GM19372 (cell line): Measurements from ENCODE around the gene GPRIN3.
"Not testable (repeated sequence)": the region's sequence is repeated elsewhere in the genome, so short reads cannot be mapped to it uniquely, and the experiment has no call there.

Experiments used
- ATAC-seq: cut with Tn5 transposase; IDR thresholded peaks from one replicate; pipeline ENCODE4 v1.9.1; 2021; ENCODE audit warnings: mild to moderate bottlenecking, low read depth, moderate library complexity; ENCODE audit not compliant: unreplicated experiment

Gene GPRIN3

GRCh38 chr4:89263265-89263664 is 44.3 kb downstream of the GPRIN3 start:
- no peak for ATAC-seq

GRCh38 chr4:89259301-89260028 is 48.1 kb downstream of the GPRIN3 start:
- ATAC-seq, result no peak

GRCh38 chr4:89258506-89258905 is 49.1 kb downstream of the GPRIN3 start:
- ATAC-seq, result no peak

- no peak for ATAC-seq
These were observed 50.2 kb downstream of the GPRIN3 start for GRCh38 chr4:89257376-89257775.

DNA sequence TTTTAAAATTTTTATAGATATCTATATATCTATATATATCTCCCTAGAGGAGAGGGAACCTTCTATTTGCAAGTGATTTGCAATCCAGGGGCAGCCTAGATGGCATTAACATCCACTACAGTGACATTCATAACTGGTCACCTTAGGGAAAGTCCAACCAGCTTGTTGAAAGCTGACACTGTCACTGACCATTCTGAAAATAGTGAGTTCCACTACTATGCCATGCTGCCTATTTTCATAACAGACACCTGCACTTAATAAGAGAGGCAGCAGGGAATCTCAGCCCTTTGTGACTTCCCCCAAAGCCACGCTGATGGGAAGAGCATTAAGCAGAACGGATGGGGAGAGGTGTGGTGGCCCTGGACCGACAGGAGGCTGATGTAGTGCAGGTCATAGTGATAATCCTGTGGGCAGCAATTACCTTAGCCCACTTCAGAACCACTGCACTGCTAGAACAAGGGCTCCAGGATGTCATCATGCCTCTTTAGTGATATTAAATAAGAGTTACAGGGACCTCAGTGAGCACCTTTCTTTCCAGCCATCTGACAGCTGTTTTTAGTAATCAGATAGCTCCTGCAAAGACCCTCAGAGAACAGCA is 51.3 kb downstream of the GPRIN3 start:
- no peak for ATAC-seq

DNA sequence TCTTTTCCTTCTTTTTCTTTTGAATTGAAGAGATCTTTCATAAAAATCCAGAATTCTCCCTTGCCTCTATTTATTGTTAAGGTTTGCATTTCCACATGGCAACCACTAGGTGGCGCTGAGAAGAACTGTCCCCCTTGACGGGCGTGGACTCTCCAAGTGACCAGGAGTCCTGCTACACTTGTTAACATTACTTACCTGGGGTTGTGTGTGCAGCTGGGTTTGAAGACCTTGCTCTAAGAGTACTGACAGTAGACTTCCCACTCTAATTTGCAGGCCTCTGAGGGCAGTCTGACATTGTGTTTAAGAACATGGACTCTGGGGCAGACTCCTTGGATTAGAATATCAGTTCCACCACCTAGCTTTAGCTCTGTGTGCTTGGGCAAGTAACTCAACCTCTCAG is 52.8 kb downstream of the GPRIN3 start:
- peak; percentile 63 for ATAC-seq

- ATAC-seq, result not testable (repeated sequence)
These were observed 53.3 kb downstream of the GPRIN3 start for GRCh38 chr4:89254347-89254746.

- no peak for ATAC-seq
These were observed 53.7 kb downstream of the GPRIN3 start for GRCh38 chr4:89253935-89254334.

- no peak for ATAC-seq
These were observed 54.3 kb downstream of the GPRIN3 start for GRCh38 chr4:89253311-89253710.

DNA sequence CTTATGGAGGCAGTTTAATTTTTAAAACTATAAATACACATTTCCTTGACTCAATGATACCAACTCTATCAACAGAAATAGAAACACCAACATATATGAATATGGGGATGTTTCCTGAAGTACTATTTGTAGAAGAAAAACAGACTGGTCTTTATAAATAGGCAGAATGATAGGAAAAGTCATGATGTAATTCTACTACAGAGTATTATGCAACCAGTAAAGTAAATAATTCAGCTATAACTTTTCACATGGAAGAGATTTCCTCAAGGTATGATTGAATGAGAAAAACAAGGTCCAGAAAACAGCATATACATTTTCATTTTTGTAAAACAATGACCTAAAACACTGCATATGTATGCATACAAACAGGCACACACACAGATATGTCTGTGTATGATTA is 56.2 kb downstream of the GPRIN3 start:
- ATAC-seq, result no peak

DNA sequence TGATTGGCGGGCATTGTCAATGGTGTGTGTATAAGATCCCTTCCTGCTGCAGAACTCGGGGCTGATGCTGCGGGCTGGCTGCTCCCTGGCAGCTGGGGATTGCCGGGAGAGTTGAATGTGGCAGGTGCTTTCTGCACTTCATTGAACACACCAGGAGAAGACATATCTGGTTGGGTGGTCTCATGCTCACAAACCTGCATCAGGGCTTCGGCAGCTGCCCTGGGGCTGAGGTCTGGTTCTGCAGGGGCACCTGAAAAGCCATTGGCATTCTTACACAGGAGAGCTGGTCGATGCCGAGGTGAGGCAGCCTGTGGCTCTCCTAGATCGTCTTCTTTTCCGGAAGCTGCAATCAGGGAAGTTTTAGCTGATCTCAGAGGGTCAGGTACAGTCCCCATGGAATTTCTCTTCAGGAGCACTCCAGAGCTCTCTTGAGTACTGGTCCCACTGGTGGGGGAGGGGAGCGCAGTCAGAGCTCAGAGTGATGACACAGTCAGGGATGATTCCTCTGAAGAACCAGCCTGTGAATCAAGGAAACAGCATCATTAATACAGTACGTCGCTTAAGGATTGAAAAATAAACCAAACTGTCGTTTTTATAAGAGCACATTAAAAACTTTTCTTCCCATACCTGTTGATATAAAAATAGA is 57.8 kb downstream of the GPRIN3 start:
- ATAC-seq, result no peak

DNA sequence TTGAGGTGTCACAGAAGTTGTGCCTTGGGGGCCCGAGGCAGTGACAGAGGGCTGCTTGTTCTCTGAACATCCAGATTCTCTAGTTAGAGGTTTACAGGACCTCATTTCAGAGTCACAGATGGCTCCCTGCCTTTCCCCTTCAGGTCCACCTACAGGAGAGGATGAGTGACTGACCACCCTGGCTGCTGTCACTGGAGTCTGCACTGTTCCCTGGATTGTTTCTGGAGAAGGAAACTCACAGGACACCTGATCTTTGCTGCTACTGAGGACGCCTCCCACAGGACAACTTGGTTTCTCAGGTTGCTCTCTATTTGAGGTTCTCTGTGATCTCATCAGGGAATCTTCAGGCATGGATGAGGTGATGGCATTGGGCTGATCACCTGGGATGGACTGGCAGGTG is 58.3 kb downstream of the GPRIN3 start:
- no peak for ATAC-seq

GRCh38 chr4:89248879-89249281 is 58.7 kb downstream of the GPRIN3 start:
- no peak for ATAC-seq

DNA sequence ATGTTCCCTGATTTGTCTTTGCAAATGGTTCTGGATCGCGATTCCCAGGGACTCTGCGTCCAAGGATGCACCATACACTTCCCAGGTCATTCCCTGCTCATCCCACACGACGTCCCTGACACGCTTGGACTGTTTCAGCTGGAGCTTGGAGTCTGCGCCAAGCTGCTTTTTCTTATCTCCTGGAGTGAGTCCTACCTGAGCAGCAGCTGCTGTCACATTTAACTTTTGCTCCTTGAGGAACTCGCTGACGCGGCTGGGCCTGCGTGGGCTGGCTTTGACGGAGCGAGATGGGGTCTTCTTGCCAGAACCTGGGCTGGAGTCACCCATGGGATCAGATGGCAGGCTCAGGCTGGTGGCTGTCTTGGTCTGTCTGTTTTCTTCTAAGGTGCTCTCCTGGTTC is 59.6 kb downstream of the GPRIN3 start:
- ATAC-seq, result no peak

- ATAC-seq, result no peak
These were observed 62.1 kb downstream of the GPRIN3 start for GRCh38 chr4:89245459-89245858.

DNA sequence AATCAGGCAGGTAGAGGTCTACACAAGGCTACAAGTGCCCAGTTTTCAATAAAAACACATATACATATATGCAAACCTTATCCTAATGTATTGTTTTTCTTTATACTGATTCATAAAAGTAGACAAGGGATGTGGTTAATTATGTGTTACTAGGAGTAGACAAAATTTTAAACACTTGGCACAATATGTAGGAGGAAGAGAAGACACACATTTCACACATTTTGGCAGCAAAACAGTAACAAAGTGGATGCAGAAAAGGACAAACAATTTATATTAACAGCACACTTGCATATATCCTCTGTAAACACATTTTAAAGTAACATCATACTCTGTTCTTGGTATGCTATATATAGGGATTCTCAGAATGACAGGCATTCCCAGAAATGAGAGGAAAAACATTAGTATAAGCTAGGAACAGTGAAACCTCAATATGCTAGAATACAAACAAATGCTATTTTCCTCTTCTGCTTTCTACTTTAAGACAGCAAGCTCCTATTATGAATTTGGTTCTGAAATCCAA is 63.8 kb downstream of the GPRIN3 start:
- ATAC-seq, result no peak

- no peak for ATAC-seq
These were observed 64.5 kb downstream of the GPRIN3 start for GRCh38 chr4:89242864-89243732.

DNA sequence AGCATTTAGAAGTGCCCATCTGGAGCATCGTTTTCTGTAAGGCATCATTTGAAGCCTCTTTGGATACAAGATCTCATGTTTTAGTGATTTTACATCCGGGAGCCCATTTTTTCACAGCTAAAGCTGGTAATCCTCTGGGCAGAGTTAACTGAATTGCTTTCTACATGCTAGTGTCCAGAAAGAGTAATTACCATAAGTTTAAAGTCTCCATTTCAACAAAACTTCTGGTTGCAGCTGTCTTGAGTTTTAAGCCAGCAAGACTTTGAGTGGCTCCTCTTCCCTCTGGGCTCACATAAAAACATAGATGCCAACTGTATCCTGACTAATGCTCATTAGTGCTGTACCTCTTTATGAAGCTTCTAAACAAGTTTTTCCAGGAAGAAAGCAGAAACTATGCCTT is 65.4 kb downstream of the GPRIN3 start:
- no peak for ATAC-seq

- no peak for ATAC-seq
These were observed 77.3 kb downstream of the GPRIN3 start for GRCh38 chr4:89230271-89230670.

DNA sequence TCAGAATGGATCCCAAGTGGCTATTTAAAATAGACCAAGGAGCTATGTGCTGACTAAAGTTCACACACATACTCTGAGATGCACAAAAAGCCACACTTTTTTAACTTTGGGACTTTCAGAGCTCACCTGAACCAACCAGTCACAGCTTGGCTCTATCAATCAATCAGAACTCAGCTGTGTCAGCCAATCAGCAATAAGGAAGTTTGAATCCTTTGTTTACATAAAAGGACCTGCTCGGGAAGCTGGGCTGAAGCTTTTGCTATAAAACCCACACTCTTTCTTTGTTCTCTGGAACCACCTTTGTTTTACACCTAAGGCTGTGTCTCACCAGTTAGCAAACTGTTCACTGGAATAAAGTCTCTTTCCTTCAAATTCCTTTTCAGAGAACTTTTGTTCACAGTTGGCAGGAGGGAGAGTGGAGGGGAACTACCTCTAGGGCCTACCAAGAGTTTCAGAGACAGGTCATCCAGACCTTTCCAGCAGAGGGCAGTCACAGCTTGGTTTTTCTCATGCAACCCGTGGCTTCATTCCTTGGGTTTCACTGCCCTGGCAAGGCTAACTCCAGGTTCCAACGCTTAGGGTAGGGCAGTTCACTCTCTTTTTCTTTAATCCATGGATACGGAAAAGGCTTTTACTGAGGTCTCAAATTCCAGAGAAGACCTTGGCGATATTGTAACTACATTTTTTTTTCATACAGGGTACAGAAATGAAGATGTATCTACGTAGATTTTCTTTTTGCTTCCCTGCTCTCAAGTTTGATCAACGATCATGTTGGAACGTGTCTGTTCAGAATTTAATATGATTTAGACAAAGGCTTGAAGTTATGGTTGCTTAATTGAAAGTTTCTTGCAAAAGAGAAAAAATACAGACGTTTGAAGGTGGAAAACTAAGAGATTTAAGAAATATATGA is 80.7 kb downstream of the GPRIN3 start:
- ATAC-seq, result peak; percentile 92
